Cardiac fibroblast (primary cell): ENCODE results near the gene TFAP2E.
A peak's percentile ranks its signal among the peaks of the same experiment; 100 is the strongest.

Experiments used
- DNase-seq, 2 donors: peaks; one replicate each; pipeline versions ENCODE4 v3.0.0 to v3.0.0-alpha.2; 2010; ENCODE audit warnings: low read depth in 2 of 2
- H3K4me3 ChIP-seq, 2 donors: replicated peaks in 1 of 2; 1 replicate in 1 of 2; 2 replicates in 1 of 2; pipeline ENCODE4 v1.5.1; 2011; ENCODE audit warnings: low read depth in 2 of 2, low read length in 2 of 2, mild to moderate bottlenecking in 2 of 2, moderate library complexity in 1 of 2
- TF ChIP-seq, protein P1 (sequence below): IDR thresholded peaks from one replicate; pipeline ENCODE4 v1.5.1; 2011; ENCODE audit warnings: low read depth, mild to moderate bottlenecking, low read length, inconsistent platforms

Gene TFAP2E

DNA sequence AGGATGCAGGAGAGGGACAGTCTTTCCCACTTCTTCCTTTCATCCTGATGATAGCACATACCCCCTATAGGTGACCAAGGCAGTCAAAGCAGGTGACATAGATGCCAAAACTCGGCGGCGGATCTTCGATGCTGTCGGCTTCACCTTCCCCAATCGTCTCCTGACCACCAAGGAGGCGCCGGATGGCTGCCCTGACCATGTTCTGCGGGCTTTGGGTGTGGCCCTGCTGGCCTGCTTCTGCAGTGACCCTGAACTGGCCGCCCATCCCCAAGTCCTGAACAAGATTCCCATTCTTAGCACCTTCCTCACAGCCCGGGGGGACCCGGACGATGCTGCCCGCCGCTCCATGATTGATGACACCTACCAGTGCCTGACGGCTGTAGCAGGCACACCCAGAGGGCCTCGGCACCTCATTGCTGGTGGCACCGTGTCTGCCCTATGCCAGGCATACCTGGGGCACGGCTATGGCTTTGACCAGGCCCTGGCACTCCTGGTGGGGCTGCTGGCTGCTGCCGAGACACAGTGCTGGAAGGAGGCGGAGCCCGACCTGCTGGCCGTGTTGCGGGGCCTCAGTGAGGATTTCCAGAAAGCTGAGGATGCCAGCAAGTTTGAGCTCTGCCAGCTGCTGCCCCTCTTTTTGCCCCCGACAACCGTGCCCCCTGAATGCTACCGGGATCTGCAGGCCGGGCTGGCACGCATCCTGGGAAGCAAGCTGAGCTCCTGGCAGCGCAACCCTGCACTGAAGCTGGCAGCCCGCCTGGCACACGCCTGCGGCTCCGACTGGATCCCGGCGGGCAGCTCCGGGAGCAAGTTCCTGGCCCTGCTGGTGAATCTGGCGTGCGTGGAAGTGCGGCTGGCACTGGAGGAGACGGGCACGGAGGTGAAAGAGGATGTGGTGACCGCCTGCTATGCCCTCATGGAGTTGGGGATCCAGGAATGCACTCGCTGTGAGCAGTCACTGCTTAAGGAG is 12.6 kb upstream of the TFAP2E start:
- no peak overlapping the region for H3K4me3 ChIP-seq
- no peak for DNase-seq
- TF ChIP-seq, protein P1, sequence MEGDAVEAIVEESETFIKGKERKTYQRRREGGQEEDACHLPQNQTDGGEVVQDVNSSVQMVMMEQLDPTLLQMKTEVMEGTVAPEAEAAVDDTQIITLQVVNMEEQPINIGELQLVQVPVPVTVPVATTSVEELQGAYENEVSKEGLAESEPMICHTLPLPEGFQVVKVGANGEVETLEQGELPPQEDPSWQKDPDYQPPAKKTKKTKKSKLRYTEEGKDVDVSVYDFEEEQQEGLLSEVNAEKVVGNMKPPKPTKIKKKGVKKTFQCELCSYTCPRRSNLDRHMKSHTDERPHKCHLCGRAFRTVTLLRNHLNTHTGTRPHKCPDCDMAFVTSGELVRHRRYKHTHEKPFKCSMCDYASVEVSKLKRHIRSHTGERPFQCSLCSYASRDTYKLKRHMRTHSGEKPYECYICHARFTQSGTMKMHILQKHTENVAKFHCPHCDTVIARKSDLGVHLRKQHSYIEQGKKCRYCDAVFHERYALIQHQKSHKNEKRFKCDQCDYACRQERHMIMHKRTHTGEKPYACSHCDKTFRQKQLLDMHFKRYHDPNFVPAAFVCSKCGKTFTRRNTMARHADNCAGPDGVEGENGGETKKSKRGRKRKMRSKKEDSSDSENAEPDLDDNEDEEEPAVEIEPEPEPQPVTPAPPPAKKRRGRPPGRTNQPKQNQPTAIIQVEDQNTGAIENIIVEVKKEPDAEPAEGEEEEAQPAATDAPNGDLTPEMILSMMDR, result no peak

DNA sequence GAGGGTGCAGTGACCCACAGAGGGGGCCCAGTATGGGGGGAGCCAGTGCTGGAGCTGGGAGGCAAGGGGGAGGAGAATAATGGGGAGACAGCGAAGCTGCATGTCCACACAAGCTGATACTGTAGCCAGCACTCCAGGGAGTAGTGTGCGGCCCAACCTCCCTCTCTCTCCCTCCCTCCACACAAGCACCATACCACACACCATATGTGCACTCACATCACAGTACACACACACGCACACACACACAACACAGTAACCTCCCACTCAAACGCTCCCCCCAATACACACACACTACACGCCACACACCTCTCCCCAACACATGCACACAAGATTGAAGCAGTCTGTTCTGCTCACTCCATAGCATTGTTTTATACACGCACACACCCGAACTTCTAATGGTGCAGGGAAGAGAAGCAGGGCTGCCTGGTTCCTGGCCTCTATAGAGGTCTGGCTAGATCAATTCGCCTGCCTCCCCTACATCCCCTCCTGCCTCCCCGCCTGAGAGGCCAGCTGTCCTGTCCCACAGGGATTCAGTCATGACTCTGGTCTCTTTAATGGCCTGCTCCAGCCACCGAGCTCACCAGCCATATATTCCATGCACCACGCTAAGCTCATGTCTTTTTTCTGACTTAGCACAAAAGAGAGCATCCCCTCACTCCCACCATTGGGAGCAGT is 11.7 kb upstream of the TFAP2E start:
- TF ChIP-seq, protein P1, result no peak
- no peak overlapping the region for H3K4me3 ChIP-seq
- no peak for DNase-seq

DNA sequence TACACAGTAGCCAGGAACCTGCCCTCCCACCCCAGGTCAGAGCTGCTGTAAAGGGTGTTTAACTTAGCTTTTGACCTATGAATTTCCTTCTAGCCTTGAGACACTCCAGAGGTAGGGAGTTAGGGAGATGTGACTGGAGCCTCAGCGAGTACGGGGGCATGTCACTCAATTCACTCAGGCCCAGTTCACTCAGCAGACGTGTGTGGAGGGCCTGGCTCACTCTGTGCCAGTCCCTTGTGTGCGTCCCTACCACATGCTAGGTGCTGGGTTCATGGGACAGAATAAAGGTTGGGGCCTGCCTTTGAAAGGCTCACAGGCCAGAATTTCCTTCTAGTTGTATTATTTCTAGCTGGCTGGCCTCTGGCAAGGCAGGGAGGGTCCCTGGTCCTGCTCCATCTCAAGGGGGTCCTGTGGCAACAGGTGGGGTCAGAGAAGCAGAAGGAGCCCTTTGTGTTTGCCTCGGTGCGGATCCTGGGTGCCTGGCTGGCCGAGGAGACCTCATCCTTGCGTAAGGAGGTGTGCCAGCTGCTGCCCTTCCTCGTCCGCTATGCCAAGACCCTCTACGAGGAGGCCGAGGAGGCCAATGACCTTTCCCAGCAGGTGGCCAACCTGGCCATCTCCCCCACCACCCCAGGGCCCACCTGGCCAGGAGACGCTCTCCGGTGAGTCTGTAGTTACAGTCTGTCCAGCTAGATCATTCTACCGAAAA is 11.0 kb upstream of the TFAP2E start:
- no peak for DNase-seq
- H3K4me3 ChIP-seq, result no peak overlapping the region
- TF ChIP-seq, protein P1, result no peak

DNA sequence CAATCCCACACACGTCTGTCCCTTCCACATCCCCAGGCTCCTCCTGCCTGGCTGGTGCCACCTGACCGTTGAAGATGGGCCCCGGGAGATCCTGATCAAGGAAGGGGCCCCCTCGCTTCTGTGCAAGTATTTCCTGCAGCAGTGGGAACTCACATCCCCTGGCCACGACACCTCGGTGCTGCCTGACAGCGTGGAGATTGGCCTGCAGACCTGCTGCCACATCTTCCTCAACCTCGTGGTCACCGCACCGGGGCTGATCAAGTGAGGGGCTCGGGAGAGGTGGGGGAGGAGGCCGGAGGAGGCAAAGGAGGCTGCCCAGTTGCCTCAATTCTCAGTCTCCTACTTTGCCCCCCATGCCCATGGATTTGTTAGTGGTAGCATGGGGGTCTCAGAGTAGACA is 9.9 kb upstream of the TFAP2E start:
- H3K4me3 ChIP-seq, result no peak overlapping the region
- TF ChIP-seq, protein P1, result no peak
- DNase-seq, result no peak

DNA sequence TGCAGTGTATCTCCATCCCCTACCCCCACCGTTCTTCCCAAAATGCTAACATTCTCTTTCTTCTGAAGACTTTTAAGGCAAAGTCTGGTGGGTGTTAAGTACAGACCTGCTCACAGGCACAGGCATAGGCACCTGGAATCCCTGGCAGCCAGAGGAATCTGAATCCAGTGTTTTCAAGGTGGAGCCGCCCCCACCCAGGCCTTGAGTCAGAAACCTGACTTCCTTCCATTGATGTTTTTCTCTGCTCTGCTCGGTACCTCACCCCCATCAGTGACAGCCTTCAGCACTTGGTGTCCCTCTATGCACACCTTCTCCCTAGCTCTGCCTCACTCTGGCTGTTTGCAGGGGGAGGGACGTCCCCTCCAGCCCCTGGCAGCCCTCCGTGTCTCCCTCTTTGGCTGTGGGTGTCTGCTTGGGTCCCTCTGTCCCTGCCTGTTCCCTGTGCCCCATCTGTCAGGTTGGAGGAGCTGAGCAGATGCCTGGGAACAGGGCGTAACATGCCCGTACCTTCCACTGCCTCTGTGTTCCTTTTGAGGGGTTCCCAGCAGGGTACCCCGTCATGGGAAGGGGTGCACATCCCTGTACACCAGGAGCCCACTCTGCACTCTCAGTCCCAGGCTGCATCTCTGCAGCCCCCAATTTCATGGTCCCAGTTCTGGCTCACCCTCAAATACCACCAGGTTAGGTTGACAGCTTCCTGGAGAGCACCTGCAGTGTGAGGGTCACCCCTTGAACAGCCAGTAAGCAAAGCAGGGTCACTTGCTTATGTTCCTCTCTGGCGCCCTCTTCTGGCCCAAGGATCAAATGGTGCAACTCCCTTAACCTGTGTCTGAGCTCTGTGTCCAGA is 8.9 kb upstream of the TFAP2E start:
- peak; percentile 88 to 89 for DNase-seq
- TF ChIP-seq, protein P1, result peak; percentile 87
- no peak overlapping the region for H3K4me3 ChIP-seq
